Heart right ventricle (tissue), 16 donors: ENCODE results near the gene LTBP2. TPM values are rescaled to one million over a fixed set of nuclear protein-coding genes. Genes with fewer than 3 reads are reported as not detected.
A peak's percentile ranks its signal among the peaks of the same experiment; 100 is the strongest.

ENCODE experiments used
- ATAC-seq, 8 donors: fragments of 200-7000 bp; cut with Tn5 transposase; one replicate each; pipeline ENCODE4 v1.9.1; 2020; ENCODE audit warnings: mild to moderate bottlenecking in 8 of 8, moderate library complexity in 8 of 8, moderate number of reproducible peaks in 1 of 8
- DNase-seq, 2 donors: peaks; one replicate each; pipeline ENCODE4 v3.0.0-alpha.2; 2020
- H3K27ac ChIP-seq, 10 donors: fragments of 200-600 bp; sonication (generic) in 2 of 10; one replicate each; pipeline versions ENCODE4 v1.5.0 to v1.8.0; 2020 to 2022; ENCODE audit warnings: mild to moderate bottlenecking in 3 of 10
- H3K27me3 ChIP-seq, 7 donors: fragments of 200-600 bp; one replicate each; pipeline ENCODE4 v1.8.0; 2021 to 2022; ENCODE audit warnings: mild to moderate bottlenecking in 2 of 7
- H3K36me3 ChIP-seq, 9 donors: fragments of 200-600 bp; sonication (generic) in 1 of 9; one replicate each; pipeline versions ENCODE4 v1.5.0 to v1.8.0; 2020 to 2022; ENCODE audit warnings: mild to moderate bottlenecking in 2 of 9
- H3K4me1 ChIP-seq, 9 donors: fragments of 200-600 bp; sonication (generic) in 1 of 9; one replicate each; pipeline versions ENCODE4 v1.5.0 to v1.8.0; 2020 to 2022; ENCODE audit warnings: mild to moderate bottlenecking in 4 of 9
- H3K4me3 ChIP-seq, 10 donors: fragments of 200-600 bp; sonication (generic) in 2 of 10; one replicate each; pipeline versions ENCODE4 v1.5.0 to v1.8.0; 2020 to 2022; ENCODE audit warnings: mild to moderate bottlenecking in 7 of 10, moderate library complexity in 2 of 10
- H3K9me3 ChIP-seq, 11 donors: fragments of 200-600 bp in 10 of 11; sonication (generic) in 2 of 11; one replicate each; pipeline versions ENCODE4 v1.5.0 to v1.8.0; 2013 to 2022; ENCODE audit warnings: mild to moderate bottlenecking in 2 of 11, control low read depth in 1 of 11, moderate library complexity in 1 of 11
- CTCF ChIP-seq, 9 donors: fragments of 200-600 bp; sonication (generic) in 2 of 9; IDR thresholded peaks; one replicate each; pipeline versions ENCODE4 v1.5.0 to v1.8.0; 2021 to 2022; ENCODE audit warnings: antibody characterized with exemption in 9 of 9, mild to moderate bottlenecking in 5 of 9, moderate library complexity in 1 of 9
- WGBS, 2 donors: extraction: QIAGEN DNeasy Blood & Tissue Kit; methylation state at CpG; one replicate each; pipeline ENCODE4 v1.1.7; 2013; ENCODE audit warnings: inconsistent platforms in 1 of 2; 5-methylcytosine and 5-hydroxymethylcytosine counted together
- intact Hi-C, 10 donors: fragments of 100-400 bp; cut with DNase I; formaldehyde crosslinking; loops; one replicate each; pipeline versions ENCODE4 v1.11.1 to v1.14.2; 2022
- polyA plus RNA-seq, 2 donors: library from polyadenylated mRNA; stranded (reverse); fragments of 200-250 nt; gene quantifications; one replicate each; pipeline ENCODE4 v1.2.3, GENCODE V29; 2013
- total RNA-seq, 10 donors: library from RNA; stranded (reverse); fragmentation: NEBNext Ultra II Directional in 3 of 10; extraction: Animal tissue kit (Norgen Biotek cat#: 25700) in 3 of 10; gene quantifications; one replicate each; pipeline versions ENCODE4 v1.2.1 to v1.2.4, GENCODE V29; 2021 to 2023
- donor health status: Arrhythmogenic right ventricular cardiomyopathy.
- donor health status: ischemic (EF 13 %, LVEDD 7.1; RV severe dilation, severe dysfunction).
- donor health status: healthy with polysubstance abuse.
- donor health status: DM: no; HTN: yes; CAD: no.
- donor health status: DM: no; HTN: no; CAD: no.
- donor health status: ischemic (EF 25% LVEDD 6.9; RV normal size, moderate dysfunction).
- donor health status: ischemic (EF 25% LVEDD 5.7; RV mildly dilated, moderate dysfunction).
- donor health status: healthy.
- donor health status: DM: yes; HTN: yes; CAD: no.
- donor health status: Ischemic cardiomyopathy.
- donor health status: ischemic (EF 35%, LVEDD 5.7; RV mildly dilated, moderate dysfunction).
- donor health status: nonischemic (EF 11% LVEDD 7.7; RV severe dilation, severe dysfunction).
- donor health status: DM: yes; HTN: yes; CAD: no.
- donor health status: PGD.
- donor health status: ischemic (EF 29% LVEDD 5.4; RV normal size, mild dysfunction).
- donor health status: nonischemic (EF 23%, LVEDD 6.1; RV moderate dilation, normal function).

The LTBP2 gene
- total and polyA plus RNA-seq, 12 donors: 3.5 to 50.3 (median 17.3) TPM

- intact Hi-C loops: no loop called here
- DNase-seq (no peak), ATAC-seq (no peak)
- H3K36me3 ChIP-seq: peaks cover 0 to 5% (median 0%) of the 10 kb centered on the region in 9 donors
- no peaks in the 10 kb centered on the region for H3K9me3 ChIP-seq
- 88 to 90% methylated on average over 3 of the region's 3 CpGs for WGBS, 2 donors
- TF ChIP-seq CTCF (IDR thresholded peaks at IDR 0.05): no peak
- peaks cover 4 to 40% (median 18%) of the 10 kb centered on the region in 9 donors for H3K4me1 ChIP-seq
- no peak overlapping the region for H3K27ac ChIP-seq
- H3K27me3 ChIP-seq: no peaks in the 10 kb centered on the region
- no peak overlapping the region for H3K4me3 ChIP-seq
Measured at GRCh38 chr14:74563586-74564159, 48.4 kb downstream of the LTBP2 start.

DNA sequence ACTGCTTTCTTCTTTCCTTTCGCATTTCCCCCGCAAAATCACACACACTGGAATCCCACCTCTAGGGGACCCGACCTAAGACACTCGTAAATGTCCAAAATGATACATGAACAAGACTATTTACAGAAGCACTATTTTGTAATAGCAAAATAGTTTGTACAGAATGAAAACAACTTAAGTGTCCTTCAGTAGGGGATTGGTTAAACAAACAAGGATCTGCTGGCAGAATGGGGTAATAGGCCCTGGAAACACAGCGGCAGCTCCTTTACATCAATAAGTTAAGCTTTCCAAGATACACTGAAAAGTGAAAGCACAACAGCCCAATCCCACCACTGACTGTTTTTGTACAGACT lies 48.8 kb downstream of the LTBP2 start:
- H3K27me3 ChIP-seq: no peaks in the 10 kb centered on the region
- DNase-seq (no peak), ATAC-seq (no peak)
- H3K4me3 ChIP-seq: no peak overlapping the region
- H3K36me3 ChIP-seq: peaks cover 0 to 5% (median 0%) of the 10 kb centered on the region in 9 donors
- intact Hi-C loops: no loop called here
- no peak for TF ChIP-seq CTCF (IDR thresholded peaks at IDR 0.05)
- no peaks in the 10 kb centered on the region for H3K9me3 ChIP-seq
- WGBS, 2 donors: 84 to 93% methylated on average over 5 of the region's 5 CpGs
- no peak overlapping the region for H3K27ac ChIP-seq
- peaks cover 4 to 35% (median 14%) of the 10 kb centered on the region in 9 donors for H3K4me1 ChIP-seq

DNA sequence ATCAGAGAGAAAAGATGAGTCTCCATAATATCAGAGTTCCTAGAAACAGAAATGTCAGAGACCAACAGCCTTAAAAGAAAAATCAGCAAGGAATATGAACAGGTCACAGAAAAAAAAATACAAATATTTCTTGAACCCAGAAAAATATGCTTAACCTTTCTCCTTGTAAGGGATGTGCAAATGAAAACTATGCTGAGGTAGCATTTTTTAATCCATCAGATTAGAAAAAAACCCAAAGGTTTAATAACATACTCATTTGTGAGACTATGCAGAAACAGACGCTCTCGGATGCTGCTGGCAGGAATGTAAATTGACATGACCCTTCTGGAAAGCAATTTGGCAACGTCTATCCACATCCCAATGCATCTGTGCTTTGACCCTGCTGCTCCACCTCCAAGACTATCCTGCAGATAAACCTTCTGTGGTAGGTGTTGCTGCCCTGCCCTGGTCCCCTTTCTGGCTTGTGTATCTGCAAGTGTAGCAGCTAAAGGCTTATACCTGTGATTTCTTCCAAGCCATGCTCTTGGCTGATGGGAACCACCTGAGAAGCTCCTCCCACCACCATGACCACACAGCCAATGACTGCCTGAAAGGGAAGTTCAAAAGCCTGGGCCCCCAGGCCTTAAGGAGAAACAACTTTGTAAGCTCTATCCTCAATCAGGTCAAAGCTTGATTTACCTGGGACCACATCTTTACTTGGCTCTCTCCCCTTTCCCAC lies 49.4 kb downstream of the LTBP2 start:
- no peak for TF ChIP-seq CTCF (IDR thresholded peaks at IDR 0.05)
- 57 to 62% methylated on average over 3 of the region's 3 CpGs for WGBS, 2 donors
- Histone ChIP-seq H3K27me3 (no peaks in the 10 kb centered on the region), H3K27ac (no peak overlapping the region), H3K4me3 (no peak overlapping the region), H3K36me3 (peaks cover 0 to 5% (median 0%) of the 10 kb centered on the region in 9 donors), H3K4me1 (peaks cover 4 to 30% (median 14%) of the 10 kb centered on the region in 9 donors), H3K9me3 (no peaks in the 10 kb centered on the region)
- ATAC-seq (no peak), DNase-seq (no peak)
- intact Hi-C loops: no loop called here

GRCh38 chr14:74558655-74559054 lies 53.4 kb downstream of the LTBP2 start:
- ATAC-seq: peak in 3 of 8 donors; percentile 38 to 57 (median 50)

More at GRCh38 chr14:74558655-74559054, 53.4 kb downstream of the LTBP2 start:
- Histone ChIP-seq H3K36me3 (peaks cover 0 to 5% (median 0%) of the 10 kb centered on the region in 9 donors), H3K4me1 (peaks cover 0 to 10% (median 0%) of the 10 kb centered on the region in 9 donors), H3K9me3 (no peaks in the 10 kb centered on the region), H3K27ac (peak overlapping the region in 1 of 10 donors; percentile 25), H3K27me3 (no peaks in the 10 kb centered on the region), H3K4me3 (no peak overlapping the region)
- WGBS, 2 donors: 83% methylated on average over 1 of the region's 1 CpG
- no peak for DNase-seq
- TF ChIP-seq CTCF (IDR thresholded peaks at IDR 0.05): no peak
- intact Hi-C loops: no loop called here
